IPS DF 6.9 (cell line): ENCODE measurements around the gene TTC7B.

Source experiments
- DNase-seq: peaks from one replicate; pipeline ENCODE4 v3.0.0-alpha.2; 2013; ENCODE audit warnings: low read depth, low spot score
- H3K27ac ChIP-seq: one replicate; pipeline ENCODE4 v1.5.1; 2013; ENCODE audit warnings: low read length, control low read depth
- H3K27me3 ChIP-seq: 2 replicates; pipeline ENCODE4 v1.6.1; 2013; ENCODE audit warnings: mild to moderate bottlenecking, low read length; ENCODE audit not compliant: control insufficient read depth, insufficient read depth
- H3K36me3 ChIP-seq: 2 replicates; pipeline ENCODE4 v1.6.1; 2013; ENCODE audit warnings: low read length; ENCODE audit not compliant: control insufficient read depth, insufficient read depth
- H3K4me1 ChIP-seq: 2 replicates; pipeline ENCODE4 v1.6.1; 2013; ENCODE audit warnings: low read length; ENCODE audit not compliant: control insufficient read depth, insufficient read depth
- H3K4me3 ChIP-seq: 2 replicates; pipeline ENCODE4 v1.5.1; 2013; ENCODE audit warnings: mild to moderate bottlenecking, low read length
- H3K9me3 ChIP-seq: 2 replicates; pipeline ENCODE4 v1.6.1; 2013; ENCODE audit warnings: low read length, inconsistent platforms; ENCODE audit not compliant: control insufficient read depth, insufficient read depth
- WGBS: extraction: QIAGEN DNeasy Blood & Tissue Kit; methylation state at CpG from one replicate; pipeline ENCODE4 v1.1.7; 2013; ENCODE audit warnings: mixed read lengths, missing lambda C conversion rate; ENCODE audit not compliant: insufficient read length, insufficient coverage; 5-methylcytosine and 5-hydroxymethylcytosine counted together

The TTC7B gene

GRCh38 chr14:90616313-90616712 is 199.9 kb downstream of the TTC7B start:
- H3K36me3 ChIP-seq, result no peaks in the 10 kb centered on the region; the same call in 1 of the 2 replicates
- DNase-seq, result no peak
- H3K4me1 ChIP-seq, result no peaks in the 10 kb centered on the region
- H3K27me3 ChIP-seq, result no peaks in the 10 kb centered on the region
- no peak overlapping the region for H3K27ac ChIP-seq
- no peaks in the 10 kb centered on the region for H3K9me3 ChIP-seq
- WGBS, result no CpG with 5 or more reads among the region's 10 CpGs
- no peak overlapping the region for H3K4me3 ChIP-seq

DNA sequence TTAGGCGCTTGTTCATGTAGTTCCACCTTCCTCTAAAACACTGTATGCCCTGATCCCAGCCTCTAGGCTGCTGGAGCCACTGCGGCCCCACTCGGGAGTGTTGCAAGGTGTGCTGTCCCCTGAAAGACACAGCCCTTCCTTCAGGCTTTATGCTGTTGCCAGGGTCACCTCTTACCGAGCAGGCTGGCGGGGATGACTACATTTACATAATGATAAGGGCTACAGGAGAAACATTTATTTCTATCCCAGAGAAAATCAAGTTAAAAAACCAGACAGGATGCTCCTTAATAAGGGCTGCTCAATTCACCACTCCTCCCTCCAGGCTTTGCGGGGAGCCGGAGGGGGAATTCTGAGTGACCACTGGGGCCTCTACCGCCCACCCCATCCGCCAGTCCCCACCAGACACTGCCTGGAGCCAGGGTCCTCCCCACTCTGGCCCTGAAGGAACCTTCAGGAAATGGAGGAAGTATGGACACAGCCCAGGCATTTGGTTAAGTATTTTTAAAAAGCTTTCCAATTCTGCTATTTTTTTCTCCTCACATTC is 200.6 kb downstream of the TTC7B start:
- Histone ChIP-seq H3K4me1 (no peaks in the 10 kb centered on the region), H3K36me3 (no peaks in the 10 kb centered on the region), H3K9me3 (no peaks in the 10 kb centered on the region), H3K4me3 (no peak overlapping the region), H3K27me3 (no peaks in the 10 kb centered on the region), H3K27ac (no peak overlapping the region)
- DNase-seq, result no peak
- WGBS, result no CpG with 5 or more reads among the region's 9 CpGs

DNA sequence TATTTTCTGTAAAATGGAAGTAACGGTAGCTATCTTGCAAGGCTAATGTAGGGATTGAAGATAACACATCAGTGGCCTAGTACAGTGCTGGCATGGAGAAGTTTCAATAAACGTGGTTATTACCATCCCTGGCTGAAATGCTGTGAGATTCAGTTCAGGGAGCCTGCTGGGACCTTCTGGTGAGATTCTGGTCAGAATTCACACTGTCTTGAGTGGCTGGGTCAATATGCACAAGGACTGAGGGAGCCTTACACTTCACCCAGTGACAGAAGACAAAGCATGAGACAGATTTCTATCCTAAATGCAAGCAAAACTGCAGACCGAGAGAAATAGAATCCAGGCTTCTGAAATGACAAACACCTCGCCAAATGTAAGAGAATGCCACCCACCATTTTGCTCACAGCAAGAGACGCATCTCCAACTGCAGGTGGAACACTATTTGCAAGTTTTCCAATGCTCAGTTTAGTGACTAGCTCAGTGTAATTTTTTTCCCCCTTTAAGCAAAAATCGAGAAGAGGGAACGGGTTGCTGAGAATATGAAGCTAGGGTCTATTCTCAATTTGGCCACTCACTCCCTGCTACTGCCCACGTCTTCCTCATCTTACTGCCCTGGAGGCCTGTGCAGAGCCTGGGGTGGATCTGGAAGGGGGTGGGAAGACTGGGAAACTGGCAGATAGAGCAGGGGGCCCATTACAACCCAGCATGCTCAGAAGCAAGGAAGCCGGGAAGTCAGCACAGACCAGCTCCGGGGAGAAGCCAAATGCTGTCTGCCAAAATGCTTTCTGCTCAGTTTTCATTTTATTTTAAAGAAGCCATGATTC is 201.3 kb downstream of the TTC7B start:
- Histone ChIP-seq H3K4me1 (no peaks in the 10 kb centered on the region), H3K4me3 (no peak overlapping the region), H3K27me3 (no peaks in the 10 kb centered on the region), H3K36me3 (no peaks in the 10 kb centered on the region), H3K27ac (no peak overlapping the region), H3K9me3 (no peaks in the 10 kb centered on the region)
- DNase-seq, result no peak
- no CpG with 5 or more reads among the region's 10 CpGs for WGBS

GRCh38 chr14:90613997-90614396 is 202.2 kb downstream of the TTC7B start:
- WGBS, result no CpG with 5 or more reads among the region's 4 CpGs
- no peak for DNase-seq
- Histone ChIP-seq H3K4me3 (no peak overlapping the region), H3K27ac (no peak overlapping the region), H3K4me1 (peaks cover under 1% of the 10 kb centered on the region; the same call in 1 of the 2 replicates), H3K27me3 (no peaks in the 10 kb centered on the region), H3K36me3 (no peaks in the 10 kb centered on the region), H3K9me3 (no peaks in the 10 kb centered on the region)

DNA sequence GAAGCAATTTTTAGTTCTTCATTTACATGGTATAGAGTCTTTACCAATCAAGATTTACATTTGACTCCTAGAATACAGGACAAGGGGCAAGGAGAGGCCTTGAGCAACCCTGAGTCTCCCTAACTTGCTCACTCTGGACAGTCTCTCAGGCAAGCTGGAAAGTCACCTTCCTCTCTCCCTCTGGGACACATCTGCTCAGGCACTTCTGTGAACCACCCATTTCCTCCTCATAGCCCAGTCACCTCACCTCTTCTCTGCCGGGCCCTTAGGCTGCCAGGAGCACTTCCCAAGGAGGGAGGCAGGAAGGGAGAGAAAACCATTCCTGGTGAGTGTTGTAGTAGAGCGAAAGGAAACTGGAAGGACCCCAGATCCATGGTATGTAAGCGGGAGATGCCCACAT is 202.8 kb downstream of the TTC7B start:
- H3K27ac ChIP-seq, result no peak overlapping the region
- H3K4me3 ChIP-seq, result no peak overlapping the region
- no CpG with 5 or more reads among the region's 3 CpGs for WGBS
- H3K27me3 ChIP-seq, result no peaks in the 10 kb centered on the region
- H3K9me3 ChIP-seq, result no peaks in the 10 kb centered on the region
- H3K4me1 ChIP-seq, result peaks cover 3% of the 10 kb centered on the region
- DNase-seq, result no peak
- no peaks in the 10 kb centered on the region for H3K36me3 ChIP-seq

DNA sequence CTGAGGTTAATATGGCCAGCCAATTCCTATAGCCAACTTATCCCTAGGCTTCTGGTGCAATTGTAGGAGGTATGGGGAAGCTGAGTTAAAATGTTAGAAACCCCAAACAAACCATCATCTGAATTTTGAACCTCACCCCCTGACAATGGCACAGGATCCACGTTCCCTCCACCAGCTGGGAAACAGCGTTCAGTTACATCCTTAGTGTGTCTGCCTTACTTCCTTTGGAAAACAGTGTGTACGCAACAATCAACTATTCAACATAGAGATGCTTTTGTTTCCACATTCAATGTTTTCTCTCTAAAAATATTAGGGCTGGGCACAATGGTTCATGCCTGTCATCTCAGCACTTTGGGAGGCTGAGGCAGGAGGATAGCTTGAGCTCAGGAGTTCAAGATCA is 203.4 kb downstream of the TTC7B start:
- no peaks in the 10 kb centered on the region for H3K36me3 ChIP-seq
- no CpG with 5 or more reads among the region's 3 CpGs for WGBS

GRCh38 chr14:90611936-90612335 is 204.3 kb downstream of the TTC7B start:
- Histone ChIP-seq H3K4me1 (peaks cover 4% of the 10 kb centered on the region), H3K27ac (no peak overlapping the region), H3K27me3 (no peaks in the 10 kb centered on the region), H3K9me3 (no peaks in the 10 kb centered on the region), H3K4me3 (no peak overlapping the region), H3K36me3 (no peaks in the 10 kb centered on the region)
- no peak for DNase-seq
- no CpG with 5 or more reads among the region's 3 CpGs for WGBS

More for the DNA sequence above, 203.4 kb downstream of the TTC7B start:
- DNase-seq, result no peak
- Histone ChIP-seq H3K4me1 (peaks cover 3% of the 10 kb centered on the region), H3K4me3 (no peak overlapping the region), H3K27ac (no peak overlapping the region), H3K27me3 (no peaks in the 10 kb centered on the region), H3K9me3 (no peaks in the 10 kb centered on the region)

DNA sequence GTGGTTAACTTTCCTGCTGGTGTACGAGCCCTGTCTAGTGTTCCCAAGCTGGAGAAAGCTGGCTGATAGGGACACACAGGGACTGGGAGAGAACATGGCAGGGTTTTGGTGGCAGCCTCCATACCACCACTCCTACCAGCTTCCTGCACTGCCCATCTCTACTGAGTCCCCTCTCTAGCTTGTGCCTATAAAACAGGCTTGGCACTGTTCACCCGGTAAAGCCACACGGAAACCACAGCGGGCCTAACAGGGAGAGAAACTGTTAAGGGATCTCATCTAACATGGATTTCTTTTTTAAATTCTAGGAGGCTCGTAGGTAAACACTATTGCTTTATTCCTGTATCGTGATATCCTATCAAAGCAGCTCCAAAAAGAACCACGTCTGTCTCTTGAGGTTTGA is 204.7 kb downstream of the TTC7B start:
- Histone ChIP-seq H3K9me3 (no peaks in the 10 kb centered on the region), H3K4me3 (no peak overlapping the region), H3K36me3 (no peaks in the 10 kb centered on the region), H3K27ac (no peak overlapping the region), H3K4me1 (peaks cover 4% of the 10 kb centered on the region), H3K27me3 (no peaks in the 10 kb centered on the region)
- no CpG with 5 or more reads among the region's 7 CpGs for WGBS
- DNase-seq, result no peak

- no peaks in the 10 kb centered on the region for H3K36me3 ChIP-seq
- no peaks in the 10 kb centered on the region for H3K27me3 ChIP-seq
- H3K4me3 ChIP-seq, result no peak overlapping the region
- no CpG with 5 or more reads among the region's 10 CpGs for WGBS
- H3K27ac ChIP-seq, result no peak overlapping the region
- no peaks in the 10 kb centered on the region for H3K9me3 ChIP-seq
- DNase-seq, result no peak
- H3K4me1 ChIP-seq, result peaks cover 6% of the 10 kb centered on the region
Observed at GRCh38 chr14:90610346-90611040, 205.7 kb downstream of the TTC7B start.

GRCh38 chr14:90609376-90609775 is 206.9 kb downstream of the TTC7B start:
- Histone ChIP-seq H3K27ac (no peak overlapping the region), H3K4me1 (peaks cover 8% of the 10 kb centered on the region), H3K36me3 (no peaks in the 10 kb centered on the region), H3K9me3 (no peaks in the 10 kb centered on the region), H3K27me3 (no peaks in the 10 kb centered on the region), H3K4me3 (no peak overlapping the region)
- no peak for DNase-seq
- WGBS, result no CpG with 5 or more reads among the region's 2 CpGs
